Keratinocyte (primary cell): ENCODE results near the gene TENM4. TPM values are rescaled to one million over a fixed set of nuclear protein-coding genes. Genes with fewer than 3 reads are reported as not detected.

Experiments used
- DNase-seq: peaks from one replicate; pipeline ENCODE4 v3.0.0-alpha.2; 2011; ENCODE audit warnings: low read depth, missing footprints, low spot score
- FAIRE-seq: peaks from 2 replicates; lab custom pipeline; 2011; peaks lifted over from hg19 to GRCh38; lab: Jason Lieb, UNC
- H2AFZ ChIP-seq: 2 replicates; pipeline ENCODE4 v1.6.0; 2012; ENCODE audit warnings: low read length, control low read depth, inconsistent platforms; ENCODE audit not compliant: control insufficient read depth
- H3K27ac ChIP-seq: 2 replicates; pipeline ENCODE4 v1.5.1; 2011; ENCODE audit warnings: low read length; ENCODE audit not compliant: control insufficient read depth, insufficient read depth
- H3K27me3 ChIP-seq: 3 replicates; pipeline ENCODE4 v1.6.0; 2011; ENCODE audit warnings: low read length; ENCODE audit not compliant: control insufficient read depth, insufficient read depth; ENCODE audit errors: extremely low read depth
- H3K36me3 ChIP-seq, 2 experiments: 2 replicates in 1 of 2; 3 replicates in 1 of 2; pipeline ENCODE4 v1.5.1; 2011; ENCODE audit warnings: low read length in 2 of 2, mild to moderate bottlenecking in 1 of 2; ENCODE audit not compliant: control insufficient read depth in 2 of 2, insufficient read depth in 2 of 2; ENCODE audit errors: extremely low read depth in 1 of 2
- H3K4me1 ChIP-seq: 3 replicates; pipeline ENCODE4 v1.5.1; 2011; ENCODE audit warnings: low read length; ENCODE audit not compliant: control insufficient read depth, insufficient read depth; ENCODE audit errors: extremely low read depth
- H3K4me2 ChIP-seq: 3 replicates; pipeline ENCODE4 v1.6.0; 2011; ENCODE audit warnings: low read depth, low read length; ENCODE audit not compliant: control insufficient read depth, insufficient read depth; ENCODE audit errors: extremely low read depth
- H3K4me3 ChIP-seq, 3 experiments: fragments of 200-600 bp in 1 of 3; sonication (generic) in 1 of 3; 2 replicates in 2 of 3; 3 replicates in 1 of 3; pipeline ENCODE4 v1.5.1; 2011 to 2016; ENCODE audit warnings: low read length in 3 of 3, mild to moderate bottlenecking in 3 of 3, control low read depth in 2 of 3, inconsistent platforms in 1 of 3, low read depth in 1 of 3, mixed read lengths in 1 of 3, mixed run types in 1 of 3, moderate library complexity in 1 of 3; ENCODE audit not compliant: control insufficient read depth in 2 of 3, insufficient read depth in 2 of 3; ENCODE audit errors: extremely low read depth in 1 of 3
- H3K79me2 ChIP-seq: 2 replicates; pipeline ENCODE4 v1.6.0; 2012; ENCODE audit warnings: low read length; ENCODE audit not compliant: control insufficient read depth, insufficient read depth
- H3K9ac ChIP-seq: 3 replicates; pipeline ENCODE4 v1.6.0; 2011; ENCODE audit warnings: low read length; ENCODE audit not compliant: control insufficient read depth, insufficient read depth; ENCODE audit errors: extremely low read depth
- H3K9me1 ChIP-seq: 3 replicates; pipeline ENCODE4 v1.6.0; 2011; ENCODE audit warnings: low read length; ENCODE audit not compliant: control insufficient read depth, insufficient read depth; ENCODE audit errors: extremely low read depth
- H3K9me3 ChIP-seq: 2 replicates; pipeline ENCODE4 v1.5.1; 2012; ENCODE audit warnings: low read depth, low read length; ENCODE audit not compliant: control insufficient read depth
- H4K20me1 ChIP-seq: 3 replicates; pipeline ENCODE4 v1.6.0; 2011; ENCODE audit warnings: low read length; ENCODE audit not compliant: control insufficient read depth, insufficient read depth; ENCODE audit errors: extremely low read depth
- EZH2 ChIP-seq: IDR thresholded peaks from one replicate; pipeline ENCODE4 v1.6.1; 2012; ENCODE audit warnings: inconsistent platforms, mild to moderate bottlenecking, low read length, moderate library complexity
- dilution Hi-C: fragments of 300-500 bp; cut with MboI; formaldehyde crosslinking; loops from one replicate; pipeline ENCODE4 v1.7.0; 2020; ENCODE audit warnings: low sequenced_read_pairs; ENCODE audit not compliant: extremely low pct_ligation_motif_present
- polyA plus RNA-seq, 5 experiments: library from polyadenylated mRNA; depleted of rRNA in 3 of 5; stranded (reverse) in 3 of 5; stranded (forward) in 1 of 5; unstranded in 1 of 5; fragments of >200 nt; gene quantifications; 1 replicate in 1 of 5; 2 replicates in 3 of 5; 3 replicates in 1 of 5; pipeline versions ENCODE4 v1.2.1 to v1.2.3, GENCODE V29; 2011 to 2012; ENCODE audit warnings: missing spikeins in 2 of 5, low read depth in 1 of 5, low replicate concordance in 1 of 5
- TF ChIP-seq, protein P1 (sequence below), 3 experiments: IDR thresholded peaks in 1 of 3; conservative IDR thresholded peaks in 1 of 3; optimal IDR thresholded peaks in 1 of 3; 2 replicates in 2 of 3; 3 replicates in 1 of 3; pipeline versions ENCODE3 to v1.5.1; 2011; ENCODE audit warnings: low read length in 3 of 3, mild to moderate bottlenecking in 3 of 3, moderate library complexity in 2 of 3, control low read depth in 1 of 3, inconsistent platforms in 1 of 3; ENCODE audit not compliant: insufficient read depth in 2 of 3; ENCODE audit errors: extremely low read depth in 1 of 3

Gene TENM4
- polyA plus RNA-seq, 1 donor (not counting 4 experiments of a cell fraction or from before 2014, with no cell fraction given) = 3.5 TPM

DNA sequence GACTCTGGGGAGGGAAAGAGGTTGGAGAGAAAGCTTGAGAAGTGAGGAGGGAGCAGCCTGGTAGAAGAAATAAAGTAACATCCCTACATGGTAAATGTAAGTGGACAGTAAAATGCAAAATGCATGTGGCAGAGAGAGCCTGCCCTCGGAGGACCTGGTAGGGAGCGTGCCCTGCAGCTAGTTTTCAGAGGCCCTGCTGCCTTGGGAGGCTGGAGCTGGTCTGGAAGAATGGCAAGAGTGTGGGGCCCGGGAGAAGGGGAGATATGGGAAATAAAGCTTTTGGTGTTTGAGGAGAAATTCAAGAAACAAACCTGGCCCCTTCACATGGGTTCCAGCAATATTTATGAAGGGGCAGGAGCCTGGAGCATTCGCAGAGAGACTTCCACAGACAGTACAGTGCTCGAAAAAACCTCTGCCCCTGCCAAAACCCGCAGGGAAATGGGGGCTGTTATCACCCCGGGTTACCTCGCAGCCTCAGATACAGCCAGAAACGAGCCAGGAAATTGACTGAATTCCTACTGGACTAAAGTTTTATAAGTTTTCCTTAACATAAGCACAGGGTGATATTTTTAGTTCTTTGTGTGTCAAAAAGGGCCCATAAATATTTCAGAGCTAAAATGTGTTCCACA, 363.0 kb downstream of the TENM4 start:
- H3K27me3 ChIP-seq = no peaks in the 10 kb centered on the region
- H3K9me3 ChIP-seq = no peaks in the 10 kb centered on the region
- no peak overlapping the region for H2AFZ ChIP-seq
- no peaks in the 10 kb centered on the region for H3K36me3 ChIP-seq
- H3K4me1 ChIP-seq = no peaks in the 10 kb centered on the region
- H4K20me1 ChIP-seq = no peaks in the 10 kb centered on the region
- TF ChIP-seq, protein P1, sequence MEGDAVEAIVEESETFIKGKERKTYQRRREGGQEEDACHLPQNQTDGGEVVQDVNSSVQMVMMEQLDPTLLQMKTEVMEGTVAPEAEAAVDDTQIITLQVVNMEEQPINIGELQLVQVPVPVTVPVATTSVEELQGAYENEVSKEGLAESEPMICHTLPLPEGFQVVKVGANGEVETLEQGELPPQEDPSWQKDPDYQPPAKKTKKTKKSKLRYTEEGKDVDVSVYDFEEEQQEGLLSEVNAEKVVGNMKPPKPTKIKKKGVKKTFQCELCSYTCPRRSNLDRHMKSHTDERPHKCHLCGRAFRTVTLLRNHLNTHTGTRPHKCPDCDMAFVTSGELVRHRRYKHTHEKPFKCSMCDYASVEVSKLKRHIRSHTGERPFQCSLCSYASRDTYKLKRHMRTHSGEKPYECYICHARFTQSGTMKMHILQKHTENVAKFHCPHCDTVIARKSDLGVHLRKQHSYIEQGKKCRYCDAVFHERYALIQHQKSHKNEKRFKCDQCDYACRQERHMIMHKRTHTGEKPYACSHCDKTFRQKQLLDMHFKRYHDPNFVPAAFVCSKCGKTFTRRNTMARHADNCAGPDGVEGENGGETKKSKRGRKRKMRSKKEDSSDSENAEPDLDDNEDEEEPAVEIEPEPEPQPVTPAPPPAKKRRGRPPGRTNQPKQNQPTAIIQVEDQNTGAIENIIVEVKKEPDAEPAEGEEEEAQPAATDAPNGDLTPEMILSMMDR (optimal IDR thresholded peaks at IDR 0.05 in 1 of 3, IDR thresholded peaks at IDR 0.05 in 1 of 3, conservative IDR thresholded peaks at IDR 0.05 in 1 of 3; ENCODE audit: extremely low read depth in 1 of 3, insufficient read depth in 2 of 3, low read length in 3 of 3) = no peak
- TF ChIP-seq EZH2 = no peak
- H3K4me3 ChIP-seq = no peak overlapping the region
- H3K27ac ChIP-seq = no peak overlapping the region
- H3K9me1 ChIP-seq = no peaks in the 10 kb centered on the region
- H3K79me2 ChIP-seq = no peaks in the 10 kb centered on the region
- no peak overlapping the region for H3K9ac ChIP-seq
- FAIRE-seq (no peak), DNase-seq (no peak)
- no peak overlapping the region for H3K4me2 ChIP-seq
- dilution Hi-C loops = no loop called here

DNA sequence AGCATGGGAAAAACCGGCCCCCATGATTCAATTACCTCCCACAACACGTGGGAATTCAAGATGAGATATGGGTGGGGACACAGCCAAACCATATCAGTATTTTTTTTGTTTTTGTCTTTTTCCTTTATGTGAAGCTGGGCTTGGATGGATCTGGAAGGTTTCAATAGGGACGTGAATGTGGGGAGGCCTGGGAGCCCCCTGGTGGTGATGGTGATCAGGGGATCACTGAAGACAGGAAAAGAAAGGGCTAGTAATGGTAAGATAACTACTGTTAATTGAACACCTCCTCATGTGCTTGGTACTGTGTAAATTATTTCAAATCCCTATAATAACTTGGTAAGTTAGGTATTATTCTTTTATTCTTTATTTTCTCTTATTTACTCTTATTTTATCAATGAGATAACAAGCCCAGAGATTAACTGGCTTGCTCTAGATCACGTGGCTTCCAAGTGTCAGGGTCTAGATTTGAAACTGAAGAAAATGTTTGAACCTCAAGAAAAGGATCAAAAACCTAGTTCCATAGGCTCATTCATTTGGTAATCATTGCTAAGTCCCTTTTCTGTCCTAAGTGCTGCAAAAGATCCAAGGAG, 364.2 kb downstream of the TENM4 start:
- FAIRE-seq (no peak), DNase-seq (no peak)
- Histone ChIP-seq H3K9me3 (no peaks in the 10 kb centered on the region), H3K9ac (no peak overlapping the region), H3K4me2 (no peak overlapping the region), H3K4me1 (no peaks in the 10 kb centered on the region), H3K27me3 (no peaks in the 10 kb centered on the region), H3K79me2 (no peaks in the 10 kb centered on the region), H4K20me1 (no peaks in the 10 kb centered on the region), H3K36me3 (no peaks in the 10 kb centered on the region), H3K27ac (no peak overlapping the region), H2AFZ (no peak overlapping the region), H3K4me3 (no peak overlapping the region), H3K9me1 (no peaks in the 10 kb centered on the region)
- dilution Hi-C loops = no loop called here
- TF ChIP-seq, protein P1 (optimal IDR thresholded peaks at IDR 0.05 in 1 of 3, IDR thresholded peaks at IDR 0.05 in 1 of 3, conservative IDR thresholded peaks at IDR 0.05 in 1 of 3; ENCODE audit: extremely low read depth in 1 of 3, insufficient read depth in 2 of 3, low read length in 3 of 3) = peak; percentile 38 to 52 (median 50)
- TF ChIP-seq EZH2 = no peak
